ENCODE measurements around the gene MYO5B.

The MYO5B gene

DNA sequence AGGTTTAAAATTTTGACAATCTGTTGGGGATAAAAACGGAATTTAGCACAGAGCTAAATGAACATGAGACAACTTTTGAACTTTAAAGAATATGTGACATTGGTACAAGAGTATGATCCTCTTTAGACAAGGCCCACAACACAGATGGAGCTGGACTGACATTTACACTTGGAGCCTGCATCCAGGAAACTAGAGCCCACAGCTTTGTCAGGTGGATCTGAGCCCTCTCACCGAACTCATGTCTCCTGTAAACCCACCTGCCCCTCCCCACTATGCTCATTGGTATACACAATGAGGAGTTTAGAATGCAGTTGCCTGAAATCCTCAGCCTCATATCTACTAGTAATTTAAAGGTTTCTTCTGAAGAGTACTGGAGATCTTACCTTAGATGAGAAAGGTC, 359.5 kb downstream of the MYO5B start:
- Histone ChIP-seq H4K20me1 (ENCODE audit: insufficient read depth, low read length) (no peaks in the 10 kb centered on the region), H3K27ac (ENCODE audit: low read length) (no peak overlapping the region), H3K4me2 (ENCODE audit: low read depth, low read length) (no peak overlapping the region), H3K9me3 (replicated peaks; ENCODE audit: insufficient read depth, low read length) (no peaks in the 10 kb centered on the region), H3K36me3 (replicated peaks; ENCODE audit: insufficient read depth, low read length) (peaks cover 3% of the 10 kb centered on the region; the same call in 1 of the 2 replicates), H2AFZ (ENCODE audit: low read length) (no peak overlapping the region), H3K9me2 (replicated peaks; ENCODE audit: insufficient read depth, low read length) (no peaks in the 10 kb centered on the region), H3K4me1 (ENCODE audit: low read length) (no peaks in the 10 kb centered on the region), H3K27me3 (replicated peaks; ENCODE audit: insufficient read depth, low read length) (no peaks in the 10 kb centered on the region), H3F3A (ENCODE audit: insufficient read depth, low read length) (no peaks in the 10 kb centered on the region), H3K9ac (ENCODE audit: low read length) (no peak overlapping the region), H3K4me3 (ENCODE audit: low read length) (no peak overlapping the region), H3K79me2 (ENCODE audit: low read length) (no peaks in the 10 kb centered on the region)
- DNase-seq: no peak
- TF ChIP-seq CTCF (IDR thresholded peaks at IDR 0.05; ENCODE audit: low read length) (no peak), EZH2phosphoT487 (IDR thresholded peaks at IDR 0.05; ENCODE audit: low read length) (no peak), EZH2 (optimal IDR thresholded peaks at IDR 0.05; ENCODE audit: low read depth, low read length) (no peak)

- Histone ChIP-seq H2AFZ (ENCODE audit: low read length) (no peak overlapping the region), H3F3A (ENCODE audit: insufficient read depth, low read length) (no peaks in the 10 kb centered on the region), H3K9me2 (replicated peaks; ENCODE audit: insufficient read depth, low read length) (no peaks in the 10 kb centered on the region), H3K4me3 (ENCODE audit: low read length) (no peak overlapping the region), H3K4me1 (ENCODE audit: low read length) (no peaks in the 10 kb centered on the region), H4K20me1 (ENCODE audit: insufficient read depth, low read length) (no peaks in the 10 kb centered on the region), H3K4me2 (ENCODE audit: low read depth, low read length) (no peak overlapping the region), H3K27me3 (replicated peaks; ENCODE audit: insufficient read depth, low read length) (no peaks in the 10 kb centered on the region), H3K9ac (ENCODE audit: low read length) (no peak overlapping the region), H3K9me3 (replicated peaks; ENCODE audit: insufficient read depth, low read length) (no peaks in the 10 kb centered on the region), H3K79me2 (ENCODE audit: low read length) (no peaks in the 10 kb centered on the region), H3K27ac (ENCODE audit: low read length) (no peak overlapping the region), H3K36me3 (replicated peaks; ENCODE audit: insufficient read depth, low read length) (no peaks in the 10 kb centered on the region; the same call in 1 of the 2 replicates)
- DNase-seq: no peak
- TF ChIP-seq CTCF (IDR thresholded peaks at IDR 0.05; ENCODE audit: low read length) (no peak), EZH2 (optimal IDR thresholded peaks at IDR 0.05; ENCODE audit: low read depth, low read length) (no peak), EZH2phosphoT487 (IDR thresholded peaks at IDR 0.05; ENCODE audit: low read length) (no peak)
Observed at GRCh38 chr18:49834258-49834657, 360.7 kb downstream of the MYO5B start.

DNA sequence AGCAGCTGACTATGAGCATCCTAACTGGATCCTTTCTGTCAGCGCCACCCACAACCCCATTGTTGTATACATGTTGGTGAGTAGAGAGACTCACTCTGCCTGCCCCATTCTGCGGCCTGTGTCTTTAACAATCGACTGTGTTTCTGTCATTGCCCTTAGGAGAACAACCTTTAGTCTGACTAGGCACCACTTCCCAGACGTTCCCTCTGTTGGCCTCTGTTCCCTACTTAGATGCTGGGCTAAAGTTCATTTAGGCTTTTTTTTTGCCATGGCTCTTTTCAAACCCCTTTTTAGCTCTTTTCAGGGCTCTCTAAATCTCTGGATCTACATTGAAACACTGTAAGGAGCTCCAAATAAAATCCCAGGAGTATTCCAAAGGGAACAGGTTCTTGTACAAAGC, 361.1 kb downstream of the MYO5B start:
- Histone ChIP-seq H4K20me1 (ENCODE audit: insufficient read depth, low read length) (no peaks in the 10 kb centered on the region), H3K27ac (ENCODE audit: low read length) (no peak overlapping the region), H2AFZ (ENCODE audit: low read length) (no peak overlapping the region), H3K9ac (ENCODE audit: low read length) (no peak overlapping the region), H3K27me3 (replicated peaks; ENCODE audit: insufficient read depth, low read length) (no peaks in the 10 kb centered on the region), H3K79me2 (ENCODE audit: low read length) (no peaks in the 10 kb centered on the region), H3K4me2 (ENCODE audit: low read depth, low read length) (no peak overlapping the region), H3F3A (ENCODE audit: insufficient read depth, low read length) (no peaks in the 10 kb centered on the region), H3K9me3 (replicated peaks; ENCODE audit: insufficient read depth, low read length) (no peaks in the 10 kb centered on the region), H3K4me1 (ENCODE audit: low read length) (no peaks in the 10 kb centered on the region), H3K4me3 (ENCODE audit: low read length) (no peak overlapping the region), H3K36me3 (replicated peaks; ENCODE audit: insufficient read depth, low read length) (no peaks in the 10 kb centered on the region; the same call in 1 of the 2 replicates), H3K9me2 (replicated peaks; ENCODE audit: insufficient read depth, low read length) (no peaks in the 10 kb centered on the region)
- TF ChIP-seq CTCF (IDR thresholded peaks at IDR 0.05; ENCODE audit: low read length) (no peak), EZH2 (optimal IDR thresholded peaks at IDR 0.05; ENCODE audit: low read depth, low read length) (no peak)
- no peak for DNase-seq
